HEK293 (cell line): ENCODE measurements around the gene BRPF1.

Source experiments
- CTCF ChIA-PET: fragments of 350-600 bp; formaldehyde crosslinking; extraction: SDS; loops from one replicate; lab custom pipeline; 2021; ENCODE audit warnings: antibody characterized with exemption; lab: Yijun Ruan, JAX
- POLR2A ChIA-PET: fragments of 300-600 bp; formaldehyde crosslinking; extraction: SDS; loops from one replicate; lab custom pipeline; 2020; ENCODE audit warnings: antibody characterized with exemption, inconsistent platforms; lab: Yijun Ruan, JAX
- H3K27ac ChIP-seq: fragments of 200-500 bp; sonication (Bioruptor generic); 2 replicates; pipeline ENCODE4 v1.5.1; 2014; ENCODE audit warnings: low read depth, low read length, control low read depth, inconsistent platforms; ENCODE audit errors: extremely low read depth
- H3K36me3 ChIP-seq, 2 experiments: fragments of 200-500 bp in 1 of 2; sonication (Bioruptor generic) in 1 of 2; 1 replicate in 1 of 2; 2 replicates in 1 of 2; pipeline ENCODE4 v1.5.1; 2014 to 2017; ENCODE audit warnings: inconsistent platforms in 2 of 2, low read length in 2 of 2; ENCODE audit not compliant: control insufficient read depth in 2 of 2, insufficient read depth in 1 of 2
- H3K4me1 ChIP-seq: fragments of 200-500 bp; sonication (Bioruptor generic); 2 replicates; pipeline ENCODE4 v1.5.1; 2014; ENCODE audit warnings: mild to moderate bottlenecking, low read length, inconsistent platforms; ENCODE audit not compliant: control insufficient read depth, insufficient read depth
- H3K4me3 ChIP-seq: 2 replicates; pipeline ENCODE4 v1.5.1; 2011; ENCODE audit warnings: low read depth, mild to moderate bottlenecking, control low read depth, low read length, moderate library complexity
- H3K9me3 ChIP-seq: fragments of 200-500 bp; sonication (Bioruptor generic); 2 replicates; pipeline ENCODE4 v1.5.1; 2014; ENCODE audit warnings: low read depth, low read length, inconsistent platforms; ENCODE audit not compliant: control insufficient read depth, insufficient read depth
- OSR2 ChIP-seq: fragments of 450-650 bp; formaldehyde crosslinking; IDR thresholded peaks from 2 replicates; pipeline ENCODE4 v1.5.1; 2016; ENCODE audit warnings: missing biosample characterization, missing genetic modification characterization
- PRDM10 ChIP-seq: fragments of 450-650 bp; formaldehyde crosslinking; IDR thresholded peaks from 2 replicates; pipeline ENCODE4 v1.5.1; 2016; ENCODE audit warnings: missing biosample characterization, missing genetic modification characterization
- PRDM6 ChIP-seq: fragments of 450-650 bp; formaldehyde crosslinking; IDR thresholded peaks from 2 replicates; pipeline ENCODE4 v1.5.1; 2017; ENCODE audit warnings: missing biosample characterization, missing genetic modification characterization
- YY1 ChIP-seq: fragments of 450-650 bp; formaldehyde crosslinking; IDR thresholded peaks from 2 replicates; pipeline ENCODE4 v1.5.1; 2018; ENCODE audit warnings: missing biosample characterization, missing genetic modification characterization
- ZBTB6 ChIP-seq: fragments of 450-650 bp; formaldehyde crosslinking; IDR thresholded peaks from 2 replicates; pipeline ENCODE4 v1.5.1; 2017; ENCODE audit warnings: missing biosample characterization, missing genetic modification characterization
- ZIC2 ChIP-seq: fragments of 450-650 bp; formaldehyde crosslinking; IDR thresholded peaks from 2 replicates; pipeline ENCODE4 v1.5.1; 2016; ENCODE audit warnings: missing biosample characterization, missing genetic modification characterization
- ZNF148 ChIP-seq: fragments of 450-650 bp; formaldehyde crosslinking; IDR thresholded peaks from 2 replicates; pipeline ENCODE4 v1.5.0; 2017; ENCODE audit warnings: missing biosample characterization, missing genetic modification characterization, borderline replicate concordance
- ZNF157 ChIP-seq: fragments of 450-650 bp; formaldehyde crosslinking; IDR thresholded peaks from 2 replicates; pipeline ENCODE4 v1.5.1; 2016; ENCODE audit warnings: missing biosample characterization, missing genetic modification characterization
- ZNF19 ChIP-seq: fragments of 450-650 bp; formaldehyde crosslinking; IDR thresholded peaks from 2 replicates; pipeline ENCODE4; 2016; ENCODE audit warnings: missing biosample characterization, missing genetic modification characterization, low read depth
- ZNF223 ChIP-seq: fragments of 450-650 bp; formaldehyde crosslinking; IDR thresholded peaks from 2 replicates; pipeline ENCODE4 v1.5.1; 2016; ENCODE audit warnings: missing biosample characterization, missing genetic modification characterization
- ZNF302 ChIP-seq: fragments of 450-650 bp; formaldehyde crosslinking; IDR thresholded peaks from 2 replicates; pipeline ENCODE4 v1.5.1; 2016; ENCODE audit warnings: missing biosample characterization, missing genetic modification characterization, low read depth
- ZNF350 ChIP-seq: fragments of 450-650 bp; formaldehyde crosslinking; IDR thresholded peaks from 2 replicates; pipeline ENCODE4 v1.5.0; 2017; ENCODE audit warnings: missing biosample characterization, mild to moderate bottlenecking, missing genetic modification characterization
- ZNF391 ChIP-seq: fragments of 450-650 bp; formaldehyde crosslinking; IDR thresholded peaks from 2 replicates; pipeline ENCODE4 v1.5.1; 2016; ENCODE audit warnings: low read depth, missing biosample characterization, missing genetic modification characterization, borderline replicate concordance
- ZNF558 ChIP-seq: fragments of 450-650 bp; formaldehyde crosslinking; IDR thresholded peaks from 2 replicates; pipeline ENCODE4 v1.5.1; 2016; ENCODE audit warnings: missing biosample characterization, missing genetic modification characterization
- ZNF704 ChIP-seq: fragments of 450-650 bp; formaldehyde crosslinking; IDR thresholded peaks from 2 replicates; pipeline ENCODE4 v1.5.1; 2016; ENCODE audit warnings: missing biosample characterization, missing genetic modification characterization
- ZNF792 ChIP-seq: fragments of 450-650 bp; formaldehyde crosslinking; IDR thresholded peaks from 2 replicates; pipeline ENCODE4 v1.5.1; 2016; ENCODE audit warnings: missing biosample characterization, missing genetic modification characterization
- ZXDB ChIP-seq: fragments of 450-650 bp; formaldehyde crosslinking; IDR thresholded peaks from 2 replicates; pipeline ENCODE4 v1.5.1; 2016; ENCODE audit warnings: missing biosample characterization, missing genetic modification characterization

Gene BRPF1

GRCh38 chr3:9698293-9698692 is 33.2 kb upstream of the BRPF1 start:
- no peak overlapping the region for H3K27ac ChIP-seq
- H3K36me3 ChIP-seq = peaks cover 3 to 78% of the 10 kb centered on the region in 2 experiments; a peak in 2 of 3 replicates
- no peaks in the 10 kb centered on the region for H3K4me1 ChIP-seq
- H3K9me3 ChIP-seq = no peaks in the 10 kb centered on the region
- H3K4me3 ChIP-seq = no peak overlapping the region
- TF ChIP-seq ZNF391 (no peak), ZIC2 (0 out of 2 replicates have a peak, but pooled peaks have one; percentile 15), YY1 (tag by site-specific recombination) (no peak)
- TF ChIP-seq, all 188 proteins: peak for 1
- POLR2A ChIA-PET = no interaction called here
- CTCF ChIA-PET = interaction anchor here (1.4 kb wide), 1 partner anchor 16 kb away, joined by 3 read pairs; no protein-coding TSS in a partner anchor

- no peak for TF ChIP-seq ZBTB6 (tag by site-specific recombination)
- no peak for TF ChIP-seq ZNF350
- no peak for TF ChIP-seq ZNF223 (tag by site-specific recombination)
- TF ChIP-seq ZNF558 (tag by site-specific recombination) = no peak
- no peak for TF ChIP-seq ZNF19 (tag by site-specific recombination)
- TF ChIP-seq ZNF302 (tag by site-specific recombination) = no peak
- TF ChIP-seq PRDM10 (tag by site-specific recombination) = no peak
- no peak for TF ChIP-seq ZXDB (tag by site-specific recombination)
- TF ChIP-seq, all 188 proteins: peak for 0
- Histone ChIP-seq H3K9me3 (no peaks in the 10 kb centered on the region), H3K4me1 (0 out of 2 replicates have a peak, but pooled peaks cover 2% of the 10 kb centered on the region), H3K36me3 (peaks cover 3 to 56% of the 10 kb centered on the region in 2 experiments; a peak in 2 of 3 replicates), H3K4me3 (no peak overlapping the region), H3K27ac (no peak overlapping the region)
- ChIA-PET POLR2A (interaction anchor here (0.5 to 0.7 kb wide), 4 partner anchors 95 to 830 kb away, joined by 3 to 4 read pairs (median 4); no protein-coding TSS in a partner anchor), CTCF (interaction anchor here (0.6 to 1.7 kb wide), 5 partner anchors 9 to 197 kb away, joined by 3 to 4 read pairs (median 4); no protein-coding TSS in a partner anchor)
Observed at GRCh38 chr3:9700536-9700935, 31.0 kb upstream of the BRPF1 start.

GRCh38 chr3:9701006-9701405 is 30.5 kb upstream of the BRPF1 start:
- CTCF ChIA-PET = interaction anchor here (0.6 to 1.7 kb wide), 4 partner anchors 15 to 542 kb away, joined by 3 to 4 read pairs (median 4); no protein-coding TSS in a partner anchor
- no peak overlapping the region for H3K27ac ChIP-seq

GRCh38 chr3:9701711-9702110 is 29.8 kb upstream of the BRPF1 start:
- peaks cover 0 to 47% of the 10 kb centered on the region in 2 experiments; a peak in 2 of 3 replicates for H3K36me3 ChIP-seq
- no peak overlapping the region for H3K27ac ChIP-seq
- 0 out of 2 replicates have a peak, but pooled peaks cover 2% of the 10 kb centered on the region for H3K4me1 ChIP-seq
- no peak overlapping the region for H3K4me3 ChIP-seq
- ChIA-PET CTCF (interaction anchor here (0.7 kb wide), 1 partner anchor 502 kb away, joined by 3 read pairs; no protein-coding TSS in a partner anchor), POLR2A (no interaction called here)
- H3K9me3 ChIP-seq = no peaks in the 10 kb centered on the region
- no peak for TF ChIP-seq ZNF148
- TF ChIP-seq ZNF157 = no peak
- no peak for TF ChIP-seq PRDM6 (tag by site-specific recombination)
- no peak for TF ChIP-seq ZNF704 (tag by site-specific recombination)
- TF ChIP-seq ZNF792 = no peak

More at GRCh38 chr3:9701006-9701405, 30.5 kb upstream of the BRPF1 start:
- TF ChIP-seq ZNF350 = no peak
- no peak for TF ChIP-seq OSR2 (tag by site-specific recombination)
- POLR2A ChIA-PET = interaction anchor here (0.7 kb wide), 1 partner anchor 95 kb away, joined by 4 read pairs; no protein-coding TSS in a partner anchor
- H3K4me3 ChIP-seq = no peak overlapping the region
- H3K4me1 ChIP-seq = 0 out of 2 replicates have a peak, but pooled peaks cover 2% of the 10 kb centered on the region
- peaks cover 2 to 52% of the 10 kb centered on the region in 2 experiments; a peak in 2 of 3 replicates for H3K36me3 ChIP-seq
- H3K9me3 ChIP-seq = no peaks in the 10 kb centered on the region
